Panc1 (cell line): ENCODE data around the gene ZDHHC11. TPM values are rescaled to one million over a fixed set of nuclear protein-coding genes. Genes with fewer than 3 reads are reported as not detected.

Experiments
- ATAC-seq: fragments of 200-7000 bp; cut with Tn5 transposase; 2 replicates; pipeline ENCODE4 v1.9.1; 2020; ENCODE audit warnings: mild to moderate bottlenecking, moderate library complexity
- BruUV-seq: library from RNA; stranded (reverse); fragments of 400-500 nt; replicated peaks from 2 replicates; lab custom pipeline; 2021; lab: Mats Ljungman, UMichigan
- CTCF ChIA-PET: fragments of 300-600 bp; sonication (Branson Sonifier 250); formaldehyde crosslinking; loops from one replicate; lab custom pipeline; 2022; ENCODE audit warnings: antibody characterized with exemption; lab: Charles Lee
- POLR2A ChIA-PET: fragments of 300-600 bp; sonication (Branson Sonifier 250); formaldehyde crosslinking; loops from one replicate; lab custom pipeline; 2022; ENCODE audit warnings: antibody characterized with exemption; lab: Charles Lee
- DNase-seq: peaks from one replicate; pipeline ENCODE4 v3.0.0-alpha.2; 2010; ENCODE audit warnings: low read depth, low spot score
- H3K27ac ChIP-seq: 2 replicates; pipeline ENCODE4 v1.5.1; 2011; ENCODE audit warnings: mild to moderate bottlenecking, low read length, inconsistent platforms
- H3K27me3 ChIP-seq: fragments of 200-500 bp; sonication (Bioruptor generic); 2 replicates; pipeline ENCODE4 v1.6.0; 2014; ENCODE audit warnings: low read length, inconsistent platforms; ENCODE audit not compliant: control insufficient read depth, insufficient read depth
- H3K36me3 ChIP-seq: fragments of 200-500 bp; sonication (Bioruptor generic); 2 replicates; pipeline ENCODE4 v1.5.1; 2014; ENCODE audit warnings: inconsistent platforms, mild to moderate bottlenecking, low read length, moderate library complexity; ENCODE audit not compliant: control insufficient read depth, insufficient read depth
- H3K4me1 ChIP-seq: 2 replicates; pipeline ENCODE4 v1.5.1; 2011; ENCODE audit warnings: inconsistent platforms, mild to moderate bottlenecking, low read length, moderate library complexity; ENCODE audit not compliant: control insufficient read depth, insufficient read depth
- H3K4me3 ChIP-seq, 2 experiments: 2 replicates each; pipeline ENCODE4 v1.5.1; 2011 to 2012; ENCODE audit warnings: low read depth in 2 of 2, low read length in 2 of 2, mild to moderate bottlenecking in 2 of 2, inconsistent platforms in 1 of 2, moderate library complexity in 1 of 2
- H3K9me3 ChIP-seq: fragments of 200-500 bp; sonication (Bioruptor generic); 2 replicates; pipeline ENCODE4 v1.5.1; 2014; ENCODE audit warnings: low read depth, mild to moderate bottlenecking, inconsistent platforms, low read length, moderate library complexity; ENCODE audit not compliant: control insufficient read depth, insufficient read depth
- POLR2AphosphoS5 ChIP-seq: IDR thresholded peaks from 2 replicates; pipeline ENCODE4 v1.6.1; 2012; ENCODE audit warnings: mild to moderate bottlenecking, low read depth, low read length, moderate library complexity
- SIN3A ChIP-seq: IDR thresholded peaks from 2 replicates; pipeline ENCODE4 v1.6.1; 2012; ENCODE audit warnings: low read depth, mild to moderate bottlenecking, low read length, moderate library complexity, borderline replicate concordance; ENCODE audit not compliant: insufficient read depth
- TCF7L2 ChIP-seq: IDR thresholded peaks from 2 replicates; pipeline ENCODE4 v1.6.1; 2011; ENCODE audit warnings: mild to moderate bottlenecking, low read depth, low read length, inconsistent platforms
- in situ Hi-C: cut with HindIII; loops from 2 replicates; pipeline ENCODE4 v1.10.0; 2016; ENCODE audit warnings: low sequenced_read_pairs, low pct_unique_long_range_greater_than_20kb
- intact Hi-C: fragments of 100-400 bp; cut with micrococcal nuclease; formaldehyde crosslinking; loops from one replicate; pipeline ENCODE4 v1.10.0; 2022; ENCODE audit not compliant: unreplicated experiment
- total RNA-seq: library from RNA; stranded (reverse); gene quantifications from one replicate; pipeline ENCODE4 v1.2.1, GENCODE V29; 2021; ENCODE audit not compliant: unreplicated experiment
- TF ChIP-seq, protein P1 (sequence below): fragments of 450-650 bp; IDR thresholded peaks from 2 replicates; pipeline ENCODE4 v1.5.1; 2017; ENCODE audit warnings: mild to moderate bottlenecking
- TF ChIP-seq, protein P2 (sequence below), 2 experiments: IDR thresholded peaks; 2 replicates each; pipeline ENCODE4 v1.6.1; 2011 to 2012; ENCODE audit warnings: low read depth in 2 of 2, control low read depth in 1 of 2, low read length in 1 of 2, mild to moderate bottlenecking in 1 of 2, moderate library complexity in 1 of 2; ENCODE audit not compliant: insufficient read depth in 1 of 2

ZDHHC11 gene
- total RNA-seq, 1 experiment from 2014 or later = 3.0 TPM

GRCh38 chr5:889075-889710, 38.4 kb upstream of the ZDHHC11 start:
- CTCF ChIA-PET = no interaction called here
- no peaks in the 10 kb centered on the region for H3K9me3 ChIP-seq
- in situ Hi-C loops = no loop called here
- H3K4me1 ChIP-seq = peaks cover 20% of the 10 kb centered on the region; the same call in 1 of the 2 replicates
- no peaks in the 10 kb centered on the region for H3K27me3 ChIP-seq
- BruUV-seq = no TSS peak
- POLR2A ChIA-PET = interaction anchor here (1.1 kb wide), 1 partner anchor 217 kb away, joined by 7 read pairs; no protein-coding TSS in a partner anchor
- TF ChIP-seq SIN3A (no peak), POLR2AphosphoS5 (no peak)
- TF ChIP-seq, protein P1, sequence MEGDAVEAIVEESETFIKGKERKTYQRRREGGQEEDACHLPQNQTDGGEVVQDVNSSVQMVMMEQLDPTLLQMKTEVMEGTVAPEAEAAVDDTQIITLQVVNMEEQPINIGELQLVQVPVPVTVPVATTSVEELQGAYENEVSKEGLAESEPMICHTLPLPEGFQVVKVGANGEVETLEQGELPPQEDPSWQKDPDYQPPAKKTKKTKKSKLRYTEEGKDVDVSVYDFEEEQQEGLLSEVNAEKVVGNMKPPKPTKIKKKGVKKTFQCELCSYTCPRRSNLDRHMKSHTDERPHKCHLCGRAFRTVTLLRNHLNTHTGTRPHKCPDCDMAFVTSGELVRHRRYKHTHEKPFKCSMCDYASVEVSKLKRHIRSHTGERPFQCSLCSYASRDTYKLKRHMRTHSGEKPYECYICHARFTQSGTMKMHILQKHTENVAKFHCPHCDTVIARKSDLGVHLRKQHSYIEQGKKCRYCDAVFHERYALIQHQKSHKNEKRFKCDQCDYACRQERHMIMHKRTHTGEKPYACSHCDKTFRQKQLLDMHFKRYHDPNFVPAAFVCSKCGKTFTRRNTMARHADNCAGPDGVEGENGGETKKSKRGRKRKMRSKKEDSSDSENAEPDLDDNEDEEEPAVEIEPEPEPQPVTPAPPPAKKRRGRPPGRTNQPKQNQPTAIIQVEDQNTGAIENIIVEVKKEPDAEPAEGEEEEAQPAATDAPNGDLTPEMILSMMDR = no peak
- DNase-seq (no peak), ATAC-seq (no peak)
- peaks cover 29% of the 10 kb centered on the region for H3K36me3 ChIP-seq
- H3K4me3 ChIP-seq = no peak overlapping the region
- intact Hi-C loops = no loop called here
- H3K27ac ChIP-seq = no peak overlapping the region

GRCh38 chr5:888638-889035, 37.9 kb upstream of the ZDHHC11 start:
- TF ChIP-seq SIN3A (no peak), POLR2AphosphoS5 (no peak), TCF7L2 (no peak)
- TF ChIP-seq, protein P1 = no peak
- TF ChIP-seq, protein P2, sequence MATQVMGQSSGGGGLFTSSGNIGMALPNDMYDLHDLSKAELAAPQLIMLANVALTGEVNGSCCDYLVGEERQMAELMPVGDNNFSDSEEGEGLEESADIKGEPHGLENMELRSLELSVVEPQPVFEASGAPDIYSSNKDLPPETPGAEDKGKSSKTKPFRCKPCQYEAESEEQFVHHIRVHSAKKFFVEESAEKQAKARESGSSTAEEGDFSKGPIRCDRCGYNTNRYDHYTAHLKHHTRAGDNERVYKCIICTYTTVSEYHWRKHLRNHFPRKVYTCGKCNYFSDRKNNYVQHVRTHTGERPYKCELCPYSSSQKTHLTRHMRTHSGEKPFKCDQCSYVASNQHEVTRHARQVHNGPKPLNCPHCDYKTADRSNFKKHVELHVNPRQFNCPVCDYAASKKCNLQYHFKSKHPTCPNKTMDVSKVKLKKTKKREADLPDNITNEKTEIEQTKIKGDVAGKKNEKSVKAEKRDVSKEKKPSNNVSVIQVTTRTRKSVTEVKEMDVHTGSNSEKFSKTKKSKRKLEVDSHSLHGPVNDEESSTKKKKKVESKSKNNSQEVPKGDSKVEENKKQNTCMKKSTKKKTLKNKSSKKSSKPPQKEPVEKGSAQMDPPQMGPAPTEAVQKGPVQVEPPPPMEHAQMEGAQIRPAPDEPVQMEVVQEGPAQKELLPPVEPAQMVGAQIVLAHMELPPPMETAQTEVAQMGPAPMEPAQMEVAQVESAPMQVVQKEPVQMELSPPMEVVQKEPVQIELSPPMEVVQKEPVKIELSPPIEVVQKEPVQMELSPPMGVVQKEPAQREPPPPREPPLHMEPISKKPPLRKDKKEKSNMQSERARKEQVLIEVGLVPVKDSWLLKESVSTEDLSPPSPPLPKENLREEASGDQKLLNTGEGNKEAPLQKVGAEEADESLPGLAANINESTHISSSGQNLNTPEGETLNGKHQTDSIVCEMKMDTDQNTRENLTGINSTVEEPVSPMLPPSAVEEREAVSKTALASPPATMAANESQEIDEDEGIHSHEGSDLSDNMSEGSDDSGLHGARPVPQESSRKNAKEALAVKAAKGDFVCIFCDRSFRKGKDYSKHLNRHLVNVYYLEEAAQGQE (IDR thresholded peaks at IDR 0.05; ENCODE audit: insufficient read depth in 1 of 2, low read depth in 2 of 2, low read length in 1 of 2) = no peak
- Histone ChIP-seq H3K27ac (no peak overlapping the region), H3K9me3 (no peaks in the 10 kb centered on the region), H3K4me1 (peaks cover 15% of the 10 kb centered on the region; the same call in 1 of the 2 replicates), H3K36me3 (peaks cover 32% of the 10 kb centered on the region), H3K4me3 (no peak overlapping the region), H3K27me3 (no peaks in the 10 kb centered on the region)
- ChIA-PET POLR2A (interaction anchor here (1.1 kb wide), 1 partner anchor 216 kb away, joined by 7 read pairs; no protein-coding TSS in a partner anchor), CTCF (no interaction called here)
- in situ Hi-C loops (no loop called here), intact Hi-C loops (no loop called here)
- ATAC-seq (no peak), DNase-seq (no peak)
- BruUV-seq = no TSS peak
